GM12875 (cell line): ENCODE measurements around the gene DPP10.
"Not testable (repeated sequence)": the region's sequence is repeated elsewhere in the genome, so short reads cannot be mapped to it uniquely, and the experiment has no call there.

Experiments
- H3K4me3 ChIP-seq: one replicate; pipeline ENCODE4 v1.5.1; 2011; ENCODE audit warnings: low read depth, low read length, control low read depth
- TF ChIP-seq, protein P1 (sequence below): IDR thresholded peaks from 2 replicates; pipeline ENCODE4 v1.5.1; 2011; ENCODE audit warnings: low read depth, mild to moderate bottlenecking, control low read depth, inconsistent platforms, low read length, moderate library complexity, borderline replicate concordance; ENCODE audit not compliant: insufficient read depth

The DPP10 gene

DNA sequence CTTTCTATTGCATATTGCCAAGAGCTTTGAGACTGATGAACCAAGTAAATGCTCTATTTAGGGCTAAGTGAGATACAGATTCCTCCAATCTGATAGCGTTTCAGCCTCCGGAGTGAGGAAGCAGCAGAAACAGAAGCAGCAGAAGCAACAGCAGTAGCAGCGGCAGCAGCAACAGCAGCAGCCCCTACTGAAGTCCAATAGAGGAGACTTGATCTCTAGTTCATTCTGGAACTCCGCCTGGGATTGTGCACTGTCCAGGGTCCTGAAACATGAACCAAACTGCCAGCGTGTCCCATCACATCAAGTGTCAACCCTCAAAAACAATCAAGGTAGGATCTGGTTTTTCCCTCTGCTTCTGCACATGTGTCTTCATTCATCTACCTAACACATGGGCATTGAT is at the start of gene DPP10:
TSS of gene DPP10 (plus strand) at position 132 of the 400 bp plus-strand sequence.
- TF ChIP-seq, protein P1, sequence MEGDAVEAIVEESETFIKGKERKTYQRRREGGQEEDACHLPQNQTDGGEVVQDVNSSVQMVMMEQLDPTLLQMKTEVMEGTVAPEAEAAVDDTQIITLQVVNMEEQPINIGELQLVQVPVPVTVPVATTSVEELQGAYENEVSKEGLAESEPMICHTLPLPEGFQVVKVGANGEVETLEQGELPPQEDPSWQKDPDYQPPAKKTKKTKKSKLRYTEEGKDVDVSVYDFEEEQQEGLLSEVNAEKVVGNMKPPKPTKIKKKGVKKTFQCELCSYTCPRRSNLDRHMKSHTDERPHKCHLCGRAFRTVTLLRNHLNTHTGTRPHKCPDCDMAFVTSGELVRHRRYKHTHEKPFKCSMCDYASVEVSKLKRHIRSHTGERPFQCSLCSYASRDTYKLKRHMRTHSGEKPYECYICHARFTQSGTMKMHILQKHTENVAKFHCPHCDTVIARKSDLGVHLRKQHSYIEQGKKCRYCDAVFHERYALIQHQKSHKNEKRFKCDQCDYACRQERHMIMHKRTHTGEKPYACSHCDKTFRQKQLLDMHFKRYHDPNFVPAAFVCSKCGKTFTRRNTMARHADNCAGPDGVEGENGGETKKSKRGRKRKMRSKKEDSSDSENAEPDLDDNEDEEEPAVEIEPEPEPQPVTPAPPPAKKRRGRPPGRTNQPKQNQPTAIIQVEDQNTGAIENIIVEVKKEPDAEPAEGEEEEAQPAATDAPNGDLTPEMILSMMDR = no peak
- H3K4me3 ChIP-seq = no peak within 1 kb of the TSS

DNA sequence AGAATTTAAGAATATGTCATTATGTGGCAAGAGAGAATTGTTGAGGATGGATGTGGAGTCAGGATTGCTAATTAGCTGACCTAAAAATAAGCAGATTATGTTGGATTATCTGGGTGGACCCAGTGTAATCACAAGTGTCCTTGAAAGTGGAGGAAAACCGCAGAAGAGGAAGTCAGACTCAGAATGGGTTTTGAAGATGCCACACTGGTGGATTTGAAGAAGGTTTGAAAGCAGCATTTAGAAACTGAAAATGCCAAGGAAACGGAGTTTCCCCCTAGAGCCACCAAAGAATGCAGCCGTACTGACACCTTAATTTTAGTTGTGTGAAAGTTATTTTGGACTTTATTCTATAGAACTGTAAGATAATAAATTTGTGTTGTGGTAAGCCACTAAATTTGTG is 41.6 kb upstream of the DPP10 start:
- TF ChIP-seq, protein P1 = no peak
- no peak overlapping the region for H3K4me3 ChIP-seq

DNA sequence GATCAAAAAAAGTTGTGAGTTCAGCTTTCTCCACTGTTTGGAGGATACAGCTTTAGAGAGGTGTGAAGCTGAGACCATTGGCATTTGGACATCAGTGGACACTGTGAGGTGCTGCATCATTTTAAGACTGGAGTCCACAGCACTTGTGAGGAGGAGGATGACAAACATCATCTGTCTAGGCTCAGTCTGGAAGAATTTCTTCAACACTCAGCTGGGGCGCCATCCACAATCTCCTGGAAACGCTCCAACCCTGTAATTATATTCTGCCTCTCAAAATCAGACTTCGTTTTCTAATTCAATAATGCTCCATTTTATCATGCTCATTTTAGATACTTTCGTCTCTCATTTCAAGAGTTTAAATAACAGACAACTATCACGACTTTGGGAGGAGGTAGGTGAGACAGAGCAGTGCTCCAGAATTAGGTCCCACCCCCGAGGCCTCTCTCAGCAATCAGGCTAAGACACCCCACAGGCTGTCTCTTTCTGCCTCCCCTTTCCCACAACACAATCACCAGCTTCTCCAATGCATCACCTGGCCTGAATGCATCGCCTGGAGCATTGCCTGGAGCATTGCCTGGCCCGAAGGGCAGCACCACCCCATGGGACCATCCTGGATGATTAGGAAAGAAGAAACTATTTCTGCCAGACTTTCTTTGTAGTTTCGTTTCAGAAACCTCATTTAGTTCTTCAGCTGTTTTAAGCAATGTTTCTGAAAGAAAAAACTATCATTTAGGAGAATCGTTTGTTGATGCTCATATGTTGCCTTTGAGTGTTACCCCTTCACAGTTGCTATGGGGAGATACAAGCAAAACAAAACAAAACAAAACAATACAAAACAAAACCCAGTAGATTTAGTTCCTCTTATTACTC is 37.0 kb upstream of the DPP10 start:
- TF ChIP-seq, protein P1 = no peak
- H3K4me3 ChIP-seq = no peak overlapping the region

DNA sequence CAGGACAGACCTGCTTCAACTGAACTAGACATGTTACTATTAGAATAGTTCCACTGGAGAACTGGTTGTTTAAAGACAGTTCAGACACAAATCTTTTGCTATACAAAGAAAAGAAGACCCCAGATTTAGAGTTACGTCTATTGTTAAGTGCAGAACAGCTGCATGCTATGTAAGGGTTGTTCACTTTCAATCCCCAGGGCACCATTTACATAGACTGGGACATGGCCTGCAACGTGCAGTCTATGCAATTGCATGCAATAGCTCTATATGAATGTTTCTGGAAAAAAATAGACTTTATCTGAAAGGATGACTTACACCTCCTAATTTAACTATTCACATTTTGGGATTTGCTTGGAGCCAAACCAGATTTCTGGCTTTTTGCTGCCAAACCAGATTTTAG is 36.1 kb upstream of the DPP10 start:
- H3K4me3 ChIP-seq = no peak overlapping the region
- TF ChIP-seq, protein P1 = no peak

DNA sequence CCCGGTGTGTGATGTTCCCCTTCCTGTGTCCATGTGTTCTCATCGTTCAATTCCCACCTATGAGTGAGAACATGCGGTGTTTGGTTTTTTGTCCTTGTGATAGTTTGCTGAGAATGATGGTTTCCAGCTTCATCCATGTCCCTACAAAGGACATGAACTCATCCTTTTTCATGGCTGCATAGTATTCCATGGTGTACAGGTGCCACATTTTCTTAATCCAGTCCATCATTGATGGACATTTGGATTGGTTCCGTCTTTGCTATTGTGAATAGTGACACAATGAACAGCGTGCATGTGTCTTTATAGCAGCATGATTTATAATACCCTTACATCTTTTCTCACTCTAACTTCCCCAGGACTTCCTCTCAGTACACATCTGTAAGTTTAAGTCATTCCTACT is 35.1 kb upstream of the DPP10 start:
- not testable (repeated sequence) for H3K4me3 ChIP-seq

DNA sequence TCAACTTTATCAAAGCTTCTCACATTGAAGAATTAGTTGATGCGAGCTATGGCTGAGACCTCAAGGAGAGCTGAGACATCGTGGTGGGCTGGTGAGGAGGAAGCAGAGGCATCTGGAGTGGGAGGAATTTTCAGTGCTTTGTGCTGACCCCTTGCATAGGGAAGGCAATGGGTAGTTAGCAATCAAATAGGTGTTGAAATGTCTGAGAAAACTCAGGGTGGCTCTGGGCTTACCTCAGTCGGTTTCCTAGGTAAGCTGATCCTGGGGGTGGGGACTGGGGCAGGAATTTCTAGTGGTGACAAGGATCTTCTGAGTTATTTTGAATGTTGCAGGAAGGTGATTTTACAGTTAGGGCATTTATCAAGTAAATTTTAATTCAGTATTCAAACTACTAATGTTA is 20.7 kb upstream of the DPP10 start:
- H3K4me3 ChIP-seq = no peak overlapping the region
- TF ChIP-seq, protein P1 = no peak

DNA sequence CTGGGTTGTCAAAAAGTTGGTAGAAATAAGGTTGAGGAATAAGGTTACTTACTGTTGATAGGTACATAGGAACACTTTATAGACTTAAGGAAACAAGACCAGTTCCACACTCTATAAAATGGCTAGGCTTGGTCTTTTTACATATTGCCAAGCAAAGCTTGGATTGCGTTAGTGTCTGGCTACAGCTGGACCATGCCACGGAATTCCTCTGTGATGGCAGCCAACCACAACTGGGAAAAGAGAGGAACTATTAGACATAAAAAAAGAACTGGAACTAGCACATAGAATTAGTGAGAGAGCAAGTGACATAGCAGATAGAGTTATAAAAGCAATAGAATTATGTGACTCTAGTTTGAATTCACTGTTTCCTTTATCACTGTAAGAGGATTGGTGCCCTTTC is 17.7 kb upstream of the DPP10 start:
- H3K4me3 ChIP-seq = no peak overlapping the region
- TF ChIP-seq, protein P1 = no peak
